Psoas muscle (tissue), 8 donors: ENCODE results near the gene GPR75. TPM values are rescaled to one million over a fixed set of nuclear protein-coding genes. Genes with fewer than 3 reads are reported as not detected.
A peak's percentile ranks its signal among the peaks of the same experiment; 100 is the strongest.

Experiments
- ATAC-seq, 4 donors: fragments of 200-7000 bp; cut with Tn5 transposase; one replicate each; pipeline ENCODE4 v1.9.1; 2020; ENCODE audit warnings: moderate library complexity in 3 of 4, mild to moderate bottlenecking in 2 of 4
- DNase-seq, 2 donors: peaks; one replicate each; pipeline ENCODE4 v3.0.0-alpha.2; 2020
- H3K27ac ChIP-seq: fragments of 200-600 bp; one replicate; pipeline ENCODE4 v1.8.0; 2022
- H3K27me3 ChIP-seq, 3 donors: fragments of 200-600 bp in 1 of 3; one replicate each; pipeline versions ENCODE4 v1.6.1 to v1.8.0; 2013 to 2022; ENCODE audit warnings: low read length in 2 of 3, mild to moderate bottlenecking in 2 of 3, moderate library complexity in 1 of 3; ENCODE audit not compliant: insufficient read depth in 3 of 3
- H3K36me3 ChIP-seq, 2 donors: fragments of 200-600 bp in 1 of 2; one replicate each; pipeline versions ENCODE4 v1.6.1 to v1.8.0; 2013 to 2022; ENCODE audit warnings: low read depth in 1 of 2, mild to moderate bottlenecking in 1 of 2, moderate library complexity in 1 of 2; ENCODE audit not compliant: insufficient read depth in 1 of 2
- H3K4me1 ChIP-seq: fragments of 200-600 bp; one replicate; pipeline ENCODE4 v1.8.0; 2022
- H3K4me3 ChIP-seq: fragments of 200-600 bp; one replicate; pipeline ENCODE4 v1.8.0; 2022; ENCODE audit warnings: mild to moderate bottlenecking
- H3K9me3 ChIP-seq: fragments of 200-600 bp; one replicate; pipeline ENCODE4 v1.8.0; 2022
- WGBS, 3 donors: extraction: QIAGEN DNeasy Blood & Tissue Kit; methylation state at CpG; one replicate each; pipeline versions ENCODE4 v1.1.6 to v1.1.7; 2013; 5-methylcytosine and 5-hydroxymethylcytosine counted together
- intact Hi-C, 2 donors: fragments of 100-400 bp; cut with DNase I; formaldehyde crosslinking; loops; one replicate each; pipeline versions ENCODE4 v1.11.0 to v1.14.2; 2022
- polyA plus RNA-seq, 3 donors: library from polyadenylated mRNA; stranded (reverse); fragments of 200-250 nt; gene quantifications; one replicate each; pipeline ENCODE4 v1.2.3, GENCODE V29; 2013
- total RNA-seq, 4 donors: library from RNA; stranded (reverse); fragmentation: NEBNext Ultra II Directional in 2 of 4; extraction: Animal tissue kit (Norgen Biotek cat#: 25700) in 2 of 4; gene quantifications; one replicate each; pipeline versions ENCODE4 v1.2.1 to v1.2.4, GENCODE V29; 2021 to 2023
- TF ChIP-seq, protein P1 (sequence below): fragments of 200-600 bp; IDR thresholded peaks from one replicate; pipeline ENCODE4 v1.8.0; 2022; ENCODE audit warnings: antibody characterized with exemption
- donor health status: healthy with polysubstance abuse.
- donor health status: DM: no; HTN: no; CAD: no; lungs with moderate emphysema.
- donor health status: Bipolar disorder and iron deficiency.
- donor health status: healthy.
- donor health status: DM: yes; HTN: yes; CAD: no.
- donor health status: DM: no; HTN: no; CAD: no.
- donor health status: DM: no; HTN: no; CAD: no.
- donor health status: DM: yes; HTN: yes; CAD: no.

The GPR75 gene
- total and polyA plus RNA-seq, 7 donors: 0.29 to 1.9 (median 0.79) TPM

- TF ChIP-seq, protein P1, sequence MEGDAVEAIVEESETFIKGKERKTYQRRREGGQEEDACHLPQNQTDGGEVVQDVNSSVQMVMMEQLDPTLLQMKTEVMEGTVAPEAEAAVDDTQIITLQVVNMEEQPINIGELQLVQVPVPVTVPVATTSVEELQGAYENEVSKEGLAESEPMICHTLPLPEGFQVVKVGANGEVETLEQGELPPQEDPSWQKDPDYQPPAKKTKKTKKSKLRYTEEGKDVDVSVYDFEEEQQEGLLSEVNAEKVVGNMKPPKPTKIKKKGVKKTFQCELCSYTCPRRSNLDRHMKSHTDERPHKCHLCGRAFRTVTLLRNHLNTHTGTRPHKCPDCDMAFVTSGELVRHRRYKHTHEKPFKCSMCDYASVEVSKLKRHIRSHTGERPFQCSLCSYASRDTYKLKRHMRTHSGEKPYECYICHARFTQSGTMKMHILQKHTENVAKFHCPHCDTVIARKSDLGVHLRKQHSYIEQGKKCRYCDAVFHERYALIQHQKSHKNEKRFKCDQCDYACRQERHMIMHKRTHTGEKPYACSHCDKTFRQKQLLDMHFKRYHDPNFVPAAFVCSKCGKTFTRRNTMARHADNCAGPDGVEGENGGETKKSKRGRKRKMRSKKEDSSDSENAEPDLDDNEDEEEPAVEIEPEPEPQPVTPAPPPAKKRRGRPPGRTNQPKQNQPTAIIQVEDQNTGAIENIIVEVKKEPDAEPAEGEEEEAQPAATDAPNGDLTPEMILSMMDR: no peak
- Histone ChIP-seq H3K27me3 (no peaks in the 10 kb centered on the region), H3K36me3 (peaks cover 0 to 57% of the 10 kb centered on the region in 2 donors), H3K4me1 (no peaks in the 10 kb centered on the region), H3K9me3 (no peaks in the 10 kb centered on the region), H3K27ac (no peak overlapping the region), H3K4me3 (no peak overlapping the region)
- DNase-seq (no peak), ATAC-seq (no peak)
- intact Hi-C loops: no loop called here
- WGBS, 3 donors: 72 to 83% (median 75%) methylated on average over 4 of the region's 4 CpGs
These were observed 40.1 kb downstream of the GPR75 start for GRCh38 chr2:53819634-53820033.

GRCh38 chr2:53818854-53819435 lies 40.8 kb downstream of the GPR75 start:
- no peak overlapping the region for H3K27ac ChIP-seq
- no peaks in the 10 kb centered on the region for H3K4me1 ChIP-seq
- TF ChIP-seq, protein P1: no peak
- 89 to 95% (median 94%) methylated on average over 3 of the region's 3 CpGs for WGBS, 3 donors
- intact Hi-C loops: no loop called here
- no peak for ATAC-seq
- DNase-seq: no peak
- H3K36me3 ChIP-seq: peaks cover 0 to 64% of the 10 kb centered on the region in 2 donors
- no peaks in the 10 kb centered on the region for H3K27me3 ChIP-seq
- no peaks in the 10 kb centered on the region for H3K9me3 ChIP-seq
- no peak overlapping the region for H3K4me3 ChIP-seq

GRCh38 chr2:53813151-53813550 lies 46.6 kb downstream of the GPR75 start:
- no peaks in the 10 kb centered on the region for H3K9me3 ChIP-seq

DNA sequence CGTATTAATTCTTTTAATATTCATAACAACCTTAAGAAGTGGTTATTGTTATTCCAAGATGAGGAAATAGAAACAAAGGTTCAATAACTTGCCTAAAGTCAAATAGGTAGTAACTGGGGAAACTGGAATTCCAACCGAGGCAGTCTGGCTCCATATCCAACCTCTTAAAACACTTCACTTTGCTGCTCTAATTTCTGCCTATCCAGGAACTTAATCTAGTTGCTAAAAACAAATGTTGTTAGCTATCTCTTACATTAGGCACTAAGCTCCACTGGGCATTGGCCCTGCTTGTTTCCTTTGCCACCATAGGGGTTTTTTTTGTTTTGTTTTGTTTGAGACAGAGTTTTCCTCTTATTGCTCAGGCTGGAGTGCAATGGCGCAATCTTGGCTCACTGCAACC lies 48.2 kb downstream of the GPR75 start:
- no peaks in the 10 kb centered on the region for H3K4me1 ChIP-seq
- H3K4me3 ChIP-seq: no peak overlapping the region
- WGBS, 3 donors: 78 to 92% (median 91%) methylated on average over 3 of the region's 3 CpGs
- TF ChIP-seq, protein P1: no peak
- no peak for ATAC-seq
- H3K36me3 ChIP-seq: peaks cover 9 to 99% of the 10 kb centered on the region in 2 donors
- intact Hi-C loops: no loop called here
- no peaks in the 10 kb centered on the region for H3K9me3 ChIP-seq
- no peaks in the 10 kb centered on the region for H3K27me3 ChIP-seq
- no peak overlapping the region for H3K27ac ChIP-seq
- no peak for DNase-seq

More at GRCh38 chr2:53813151-53813550, 46.6 kb downstream of the GPR75 start:
- Histone ChIP-seq H3K27me3 (no peaks in the 10 kb centered on the region), H3K4me1 (no peaks in the 10 kb centered on the region), H3K27ac (peak overlapping the region; percentile 34), H3K36me3 (peaks cover 6 to 98% of the 10 kb centered on the region in 2 donors), H3K4me3 (no peak overlapping the region)
- TF ChIP-seq, protein P1: no peak
- DNase-seq (no peak), ATAC-seq (peak in 1 of 4 donors; percentile 36)
- intact Hi-C loops: no loop called here

Other genes with a start within 250 kb of the GPR75 start
- gene CHAC2, start 92.2 kb downstream of the GPR75 start, total RNA-seq: 1 to 10 TPM; 3.5 to 5.5 (median 4.9) TPM
- 10 to 100 TPM in 1 of 3 donors, 1 to 10 TPM in 2; 8.1 to 13.9 (median 8.5) TPM for gene CHAC2, start 92.2 kb downstream of the GPR75 start, polyA plus RNA-seq
- 1 to 10 TPM; 3.5 to 6.8 (median 5.9) TPM for gene ASB3, start 73.0 kb downstream of the GPR75 start, total RNA-seq
- gene ASB3, start 73.0 kb downstream of the GPR75 start, polyA plus RNA-seq: 1 to 10 TPM; 2.9 to 6.4 (median 3.8) TPM
- 10 to 100 TPM; 23.8 to 27.1 (median 25.5) TPM for gene ERLEC1, start 72.9 kb downstream of the GPR75 start, total RNA-seq
- gene ERLEC1, start 72.9 kb downstream of the GPR75 start, polyA plus RNA-seq: 10 to 100 TPM; 28.2 to 49.6 (median 34.4) TPM
- gene PSME4, start 111.0 kb upstream of the GPR75 start, total RNA-seq: 100 to 1,000 TPM in 3 of 4 donors, 10 to 100 TPM in 1; 67.0 to 140 (median 116) TPM
- 100 to 1,000 TPM in 1 of 3 donors, 10 to 100 TPM in 2; 55.2 to 189 (median 74.4) TPM for gene PSME4, start 111.0 kb upstream of the GPR75 start, polyA plus RNA-seq